ENCODE results near the gene NAV2. TPM values are rescaled to one million over a fixed set of nuclear protein-coding genes. Genes with fewer than 3 reads are reported as not detected.

NAV2 gene
- total and polyA plus RNA-seq, 12 donors, result 6.9 to 34.7 (median 20.2) TPM

DNA sequence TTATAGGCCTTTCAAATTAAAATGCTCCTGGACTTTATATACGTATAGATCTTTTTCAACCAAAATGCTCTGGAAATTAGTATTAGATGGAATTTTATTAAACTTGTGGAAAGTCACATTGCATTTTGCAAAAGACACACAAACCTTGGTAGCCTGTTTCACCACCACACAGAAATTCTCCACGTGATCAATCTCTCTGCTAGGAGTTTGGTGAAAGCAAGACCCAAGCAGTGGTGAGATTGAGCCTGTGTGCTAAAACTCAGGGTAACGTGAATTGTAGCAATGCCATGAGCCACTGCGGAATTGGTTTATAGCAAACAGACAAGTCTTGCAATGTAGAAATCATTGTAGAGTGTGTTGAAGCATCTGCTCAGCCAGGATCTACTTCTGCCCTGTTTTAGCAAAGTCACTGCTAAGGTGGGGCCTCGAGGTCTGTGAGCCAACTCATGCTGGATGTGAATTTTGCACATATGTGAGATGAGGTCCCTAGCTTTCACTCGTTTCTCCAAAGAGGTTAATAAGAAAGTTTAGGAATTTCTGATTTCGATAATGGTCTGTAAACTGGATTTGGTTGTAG lies 262.9 kb downstream of the NAV2 start:
- H3K4me3 ChIP-seq, result no peak overlapping the region
- ATAC-seq (no peak), DNase-seq (no peak)
- intact Hi-C loops (cut with DNase I), result loop anchor here in 1 of 10 donors (10.0 kb wide), 1 partner anchor 69 kb away; no protein-coding TSS in a partner anchor
- H3K36me3 ChIP-seq, result peaks cover 0 to 2% (median 0%) of the 10 kb centered on the region in 9 donors
- H3K9me3 ChIP-seq, result no peaks in the 10 kb centered on the region
- 81 to 92% methylated on average over 6 to 7 of the region's 7 CpGs for WGBS, 2 donors
- TF ChIP-seq, protein P1, sequence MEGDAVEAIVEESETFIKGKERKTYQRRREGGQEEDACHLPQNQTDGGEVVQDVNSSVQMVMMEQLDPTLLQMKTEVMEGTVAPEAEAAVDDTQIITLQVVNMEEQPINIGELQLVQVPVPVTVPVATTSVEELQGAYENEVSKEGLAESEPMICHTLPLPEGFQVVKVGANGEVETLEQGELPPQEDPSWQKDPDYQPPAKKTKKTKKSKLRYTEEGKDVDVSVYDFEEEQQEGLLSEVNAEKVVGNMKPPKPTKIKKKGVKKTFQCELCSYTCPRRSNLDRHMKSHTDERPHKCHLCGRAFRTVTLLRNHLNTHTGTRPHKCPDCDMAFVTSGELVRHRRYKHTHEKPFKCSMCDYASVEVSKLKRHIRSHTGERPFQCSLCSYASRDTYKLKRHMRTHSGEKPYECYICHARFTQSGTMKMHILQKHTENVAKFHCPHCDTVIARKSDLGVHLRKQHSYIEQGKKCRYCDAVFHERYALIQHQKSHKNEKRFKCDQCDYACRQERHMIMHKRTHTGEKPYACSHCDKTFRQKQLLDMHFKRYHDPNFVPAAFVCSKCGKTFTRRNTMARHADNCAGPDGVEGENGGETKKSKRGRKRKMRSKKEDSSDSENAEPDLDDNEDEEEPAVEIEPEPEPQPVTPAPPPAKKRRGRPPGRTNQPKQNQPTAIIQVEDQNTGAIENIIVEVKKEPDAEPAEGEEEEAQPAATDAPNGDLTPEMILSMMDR (IDR thresholded peaks at IDR 0.05), result no peak
- H3K27ac ChIP-seq, result no peak overlapping the region
- H3K4me1 ChIP-seq, result peaks cover 0 to 40% (median 11%) of the 10 kb centered on the region in 9 donors
- H3K27me3 ChIP-seq, result no peaks in the 10 kb centered on the region

DNA sequence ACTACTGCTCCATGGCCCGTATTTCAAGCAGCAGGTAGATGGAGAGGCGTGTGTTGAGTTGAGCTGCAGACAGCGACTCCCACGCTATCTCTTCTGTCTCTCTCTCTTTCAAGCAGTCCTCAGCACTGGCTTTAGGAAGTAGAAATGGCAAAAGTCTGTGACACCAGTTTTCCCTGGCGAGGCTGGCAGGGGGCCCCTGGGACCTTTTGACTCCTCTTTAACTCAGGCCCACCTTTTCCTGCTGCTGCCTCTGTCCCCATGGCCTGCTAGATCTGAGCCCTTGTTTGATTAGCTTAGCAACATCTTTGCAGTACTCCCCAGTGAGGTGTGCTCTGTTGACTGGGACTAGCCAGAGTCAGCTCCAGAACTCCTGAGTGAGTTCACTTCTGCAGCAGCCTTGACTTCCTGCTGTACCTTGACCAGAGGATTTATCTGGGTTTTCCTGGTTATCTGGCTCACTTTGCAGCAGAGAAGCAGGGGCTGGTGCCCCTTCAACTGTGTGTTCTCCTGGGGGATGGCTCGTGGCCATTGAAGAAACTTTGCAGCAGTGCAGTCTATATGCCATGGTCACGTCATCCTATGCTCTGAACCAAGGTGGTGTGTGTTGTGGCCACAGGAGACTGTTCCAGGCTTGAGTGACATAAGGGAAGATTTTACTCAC lies 263.8 kb downstream of the NAV2 start:
- H3K27me3 ChIP-seq, result no peaks in the 10 kb centered on the region
- ATAC-seq, result no peak
- H3K27ac ChIP-seq, result no peak overlapping the region
- H3K4me1 ChIP-seq, result peaks cover under 1 to 49% (median 17%) of the 10 kb centered on the region in 9 donors
- no peak overlapping the region for H3K4me3 ChIP-seq
- peaks cover 0 to 2% (median 0%) of the 10 kb centered on the region in 9 donors for H3K36me3 ChIP-seq
- no peaks in the 10 kb centered on the region for H3K9me3 ChIP-seq
- no peak for DNase-seq
- intact Hi-C loops (cut with DNase I), result loop anchor here in 1 of 10 donors (10.0 kb wide), 1 partner anchor 68 kb away; no protein-coding TSS in a partner anchor
- TF ChIP-seq, protein P1 (IDR thresholded peaks at IDR 0.05), result no peak
- 69 to 73% methylated on average over 7 of the region's 7 CpGs for WGBS, 2 donors

DNA sequence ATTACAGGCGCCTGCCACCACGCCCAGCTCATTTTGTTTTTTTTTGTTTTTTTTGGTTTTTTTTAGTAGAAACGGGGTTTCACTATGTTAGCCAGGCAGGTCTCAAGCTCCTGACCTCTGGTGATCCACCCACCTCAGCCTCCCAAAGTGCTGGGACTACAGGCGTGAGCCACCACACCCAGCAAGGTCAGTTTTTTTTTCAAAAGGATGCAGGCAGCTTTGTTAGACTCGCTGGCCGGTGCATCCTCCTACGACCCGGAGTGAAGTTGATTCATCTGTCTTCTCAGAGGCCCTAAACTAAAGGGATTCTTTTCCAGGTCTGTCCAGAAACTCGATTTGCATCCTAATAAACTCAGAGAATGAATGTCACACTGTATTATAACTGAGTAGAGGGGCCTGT lies 265.3 kb downstream of the NAV2 start:
- 95 to 96% methylated on average over 9 of the region's 9 CpGs for WGBS, 2 donors

More for the DNA sequence above, 265.3 kb downstream of the NAV2 start:
- TF ChIP-seq, protein P1 (IDR thresholded peaks at IDR 0.05), result no peak
- Histone ChIP-seq H3K36me3 (peaks cover 0 to 2% (median 0%) of the 10 kb centered on the region in 9 donors), H3K9me3 (no peaks in the 10 kb centered on the region), H3K4me3 (no peak overlapping the region), H3K4me1 (peaks cover 3 to 53% (median 27%) of the 10 kb centered on the region in 9 donors), H3K27me3 (no peaks in the 10 kb centered on the region), H3K27ac (no peak overlapping the region)
- ATAC-seq (no peak), DNase-seq (no peak)
- intact Hi-C loops (cut with DNase I), result loop anchor here in 1 of 10 donors (10.0 kb wide), 1 partner anchor 67 kb away; no protein-coding TSS in a partner anchor

Measured in heart right ventricle (tissue), 16 donors.